Gastroesophageal sphincter (tissue), 3 donors: ENCODE measurements around the gene KLC3.

Experiments
- CTCF ChIP-seq, 4 experiments: fragments of 200-600 bp in 2 of 4; fragments of 450-650 bp in 2 of 4; sonication (generic) in 1 of 4; IDR thresholded peaks; one replicate each; pipeline ENCODE4 v1.5.1; 2017 to 2019; ENCODE audit warnings: antibody characterized with exemption in 4 of 4, mild to moderate bottlenecking in 2 of 4, moderate library complexity in 2 of 4
- EP300 ChIP-seq: sonication (generic); formaldehyde crosslinking; IDR thresholded peaks from one replicate; pipeline ENCODE4 v1.6.1; 2017; ENCODE audit warnings: antibody characterized with exemption, mild to moderate bottlenecking
- POLR2A ChIP-seq, 2 donors: fragments of 450-650 bp; IDR thresholded peaks; one replicate each; pipeline ENCODE4 v1.6.1; 2017; ENCODE audit warnings: antibody characterized with exemption in 2 of 2, mild to moderate bottlenecking in 2 of 2, moderate library complexity in 1 of 2
- POLR2AphosphoS5 ChIP-seq: sonication (generic); formaldehyde crosslinking; IDR thresholded peaks from one replicate; pipeline ENCODE4 v1.6.1; 2017; ENCODE audit warnings: antibody characterized with exemption

- TF ChIP-seq POLR2AphosphoS5 (no peak), EP300 (no peak), POLR2A (IDR thresholded peaks at IDR 0.05) (no peak), CTCF (IDR thresholded peaks at IDR 0.05) (no peak)
Observed at GRCh38 chr19:45395821-45396617, 55.5 kb downstream of the KLC3 start.
